ENCODE measurements around the gene TMEM95. TPM values are rescaled to one million over a fixed set of nuclear protein-coding genes. Genes with fewer than 3 reads are reported as not detected.
A peak's percentile ranks its signal among the peaks of the same experiment; 100 is the strongest.

The TMEM95 gene
- total RNA-seq, 6 experiments from 2014 or later, result not detected

DNA sequence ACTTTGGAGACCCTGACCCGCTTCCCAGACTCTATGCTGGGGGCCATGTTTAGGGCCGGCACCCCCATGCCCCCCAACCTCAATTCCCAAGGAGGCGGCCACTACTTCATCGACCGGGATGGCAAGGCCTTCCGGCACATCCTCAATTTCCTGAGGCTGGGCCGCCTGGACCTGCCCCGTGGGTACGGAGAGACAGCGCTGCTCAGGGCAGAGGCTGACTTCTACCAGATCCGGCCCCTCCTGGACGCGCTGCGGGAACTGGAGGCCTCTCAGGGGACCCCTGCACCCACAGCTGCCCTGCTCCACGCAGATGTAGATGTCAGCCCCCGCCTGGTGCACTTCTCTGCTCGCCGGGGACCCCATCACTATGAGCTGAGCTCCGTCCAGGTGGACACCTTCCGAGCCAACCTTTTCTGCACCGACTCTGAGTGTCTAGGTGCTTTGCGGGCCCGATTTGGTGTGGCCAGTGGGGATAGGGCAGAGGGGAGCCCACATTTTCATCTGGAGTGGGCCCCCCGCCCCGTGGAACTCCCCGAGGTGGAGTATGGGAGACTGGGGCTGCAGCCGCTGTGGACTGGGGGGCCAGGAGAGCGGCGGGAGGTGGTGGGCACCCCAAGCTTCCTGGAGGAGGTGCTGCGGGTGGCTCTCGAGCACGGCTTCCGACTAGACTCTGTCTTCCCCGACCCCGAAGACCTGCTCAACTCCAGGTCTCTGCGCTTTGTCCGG lies 1.9 kb upstream of the TMEM95 start:
- no peaks in the 10 kb centered on the region for H3K9me3 ChIP-seq
- H3K27ac ChIP-seq, result no peak overlapping the region
- TF ChIP-seq POLR2A (IDR thresholded peaks at IDR 0.05), result no peak
- TF ChIP-seq, protein P1, sequence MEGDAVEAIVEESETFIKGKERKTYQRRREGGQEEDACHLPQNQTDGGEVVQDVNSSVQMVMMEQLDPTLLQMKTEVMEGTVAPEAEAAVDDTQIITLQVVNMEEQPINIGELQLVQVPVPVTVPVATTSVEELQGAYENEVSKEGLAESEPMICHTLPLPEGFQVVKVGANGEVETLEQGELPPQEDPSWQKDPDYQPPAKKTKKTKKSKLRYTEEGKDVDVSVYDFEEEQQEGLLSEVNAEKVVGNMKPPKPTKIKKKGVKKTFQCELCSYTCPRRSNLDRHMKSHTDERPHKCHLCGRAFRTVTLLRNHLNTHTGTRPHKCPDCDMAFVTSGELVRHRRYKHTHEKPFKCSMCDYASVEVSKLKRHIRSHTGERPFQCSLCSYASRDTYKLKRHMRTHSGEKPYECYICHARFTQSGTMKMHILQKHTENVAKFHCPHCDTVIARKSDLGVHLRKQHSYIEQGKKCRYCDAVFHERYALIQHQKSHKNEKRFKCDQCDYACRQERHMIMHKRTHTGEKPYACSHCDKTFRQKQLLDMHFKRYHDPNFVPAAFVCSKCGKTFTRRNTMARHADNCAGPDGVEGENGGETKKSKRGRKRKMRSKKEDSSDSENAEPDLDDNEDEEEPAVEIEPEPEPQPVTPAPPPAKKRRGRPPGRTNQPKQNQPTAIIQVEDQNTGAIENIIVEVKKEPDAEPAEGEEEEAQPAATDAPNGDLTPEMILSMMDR (IDR thresholded peaks at IDR 0.05), result no peak
- 70% methylated on average over 2 of the region's 37 CpGs for WGBS (ENCODE audit: insufficient coverage, low coverage, low lambda C conversion rate, missing lambda C conversion rate)
- H3K4me1 ChIP-seq, result peaks cover 0 to 26% (median 7%) of the 10 kb centered on the region in 4 donors
- H3K36me3 ChIP-seq, result no peaks in the 10 kb centered on the region
- peak overlapping the region in 2 of 3 donors; percentile 71 to 96 for H3K4me3 ChIP-seq
- no peaks in the 10 kb centered on the region for H3K27me3 ChIP-seq
- intact Hi-C loops (cut with DNase I), result loop anchor here in 1 of 2 donors (10.0 kb wide), 1 partner anchor 162 kb away; no protein-coding TSS in a partner anchor
- no peak for ATAC-seq
- no peak for DNase-seq

DNA sequence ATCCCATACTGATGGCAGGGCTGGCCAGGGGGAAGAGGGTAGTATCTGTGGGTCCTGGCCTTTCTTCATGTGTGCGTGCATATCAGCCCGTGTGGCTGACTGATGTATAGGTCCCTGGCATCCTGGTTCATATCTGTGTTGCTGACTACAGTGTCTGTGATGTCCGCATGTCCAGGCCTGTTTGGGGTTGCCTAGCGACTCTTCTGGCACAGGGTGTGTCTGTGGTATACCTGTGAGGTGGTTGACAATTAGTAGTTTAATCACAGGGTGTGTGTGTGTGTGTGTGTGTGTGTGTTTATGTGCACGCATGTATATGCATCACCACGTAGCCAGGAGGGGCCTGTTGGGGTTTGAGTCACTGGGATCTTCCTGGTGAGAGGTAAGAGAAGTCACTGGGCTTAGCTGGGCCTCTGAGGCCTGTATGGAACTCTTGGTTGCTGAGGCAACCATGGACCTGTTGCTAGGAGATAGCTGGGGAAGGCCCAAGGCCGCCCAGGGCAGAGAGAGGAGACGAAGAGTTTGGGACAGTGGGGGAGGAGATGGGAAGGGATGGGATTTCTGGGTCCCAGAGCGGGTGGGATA lies 603 bp upstream of the TMEM95 start:
- no peaks in the 10 kb centered on the region for H3K36me3 ChIP-seq
- intact Hi-C loops (cut with DNase I), result loop anchor here in 1 of 2 donors (10.0 kb wide), 1 partner anchor 160 kb away; no protein-coding TSS in a partner anchor
- H3K27ac ChIP-seq, result no peak overlapping the region
- DNase-seq, result no peak
- H3K4me1 ChIP-seq, result peaks cover 0 to 26% (median 7%) of the 10 kb centered on the region in 4 donors
- TF ChIP-seq POLR2A (IDR thresholded peaks at IDR 0.05), result no peak
- TF ChIP-seq, protein P1 (IDR thresholded peaks at IDR 0.05), result no peak
- ATAC-seq, result no peak
- H3K27me3 ChIP-seq, result no peaks in the 10 kb centered on the region
- no peak overlapping the region for H3K4me3 ChIP-seq
- no peaks in the 10 kb centered on the region for H3K9me3 ChIP-seq
- 78% methylated on average over 5 of the region's 9 CpGs for WGBS (ENCODE audit: insufficient coverage, low coverage, low lambda C conversion rate, missing lambda C conversion rate)

DNA sequence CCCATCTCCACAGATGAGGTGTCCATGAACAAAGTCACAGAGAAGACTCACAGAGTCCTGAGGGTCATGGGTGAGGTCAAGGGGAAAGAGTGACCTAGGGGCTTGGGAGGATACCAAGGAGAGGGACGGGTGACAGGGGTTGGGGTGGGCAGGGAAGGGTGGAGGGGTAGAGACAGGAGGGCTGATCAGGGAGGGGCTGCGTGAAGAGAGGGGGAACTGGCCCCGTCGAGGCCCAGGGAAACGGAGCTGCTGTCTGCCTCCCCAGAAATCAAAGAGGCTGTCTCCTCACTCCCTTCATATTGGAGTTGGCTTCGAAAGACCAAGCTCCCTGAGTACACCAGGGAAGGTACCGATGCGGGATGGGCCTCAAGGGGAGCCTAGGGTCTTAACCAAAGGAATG lies 617 bp downstream of the TMEM95 start:
- 39% methylated on average over 4 of the region's 8 CpGs for WGBS (ENCODE audit: insufficient coverage, low coverage, low lambda C conversion rate, missing lambda C conversion rate)
- no peak for DNase-seq
- no peak overlapping the region for H3K27ac ChIP-seq
- H3K4me3 ChIP-seq, result no peak overlapping the region
- peaks cover 0 to 18% (median 6%) of the 10 kb centered on the region in 4 donors for H3K4me1 ChIP-seq
- no peaks in the 10 kb centered on the region for H3K9me3 ChIP-seq
- no peaks in the 10 kb centered on the region for H3K27me3 ChIP-seq
- no peak for ATAC-seq
- intact Hi-C loops (cut with DNase I), result loop anchor here in 1 of 2 donors (5.0 to 10.0 kb wide), 2 partner anchors 82 to 159 kb away; partner anchors contain the start of genes FGF11 and TMEM102
- no peaks in the 10 kb centered on the region for H3K36me3 ChIP-seq
- TF ChIP-seq POLR2A (IDR thresholded peaks at IDR 0.05), result no peak
- TF ChIP-seq, protein P1 (IDR thresholded peaks at IDR 0.05), result no peak

DNA sequence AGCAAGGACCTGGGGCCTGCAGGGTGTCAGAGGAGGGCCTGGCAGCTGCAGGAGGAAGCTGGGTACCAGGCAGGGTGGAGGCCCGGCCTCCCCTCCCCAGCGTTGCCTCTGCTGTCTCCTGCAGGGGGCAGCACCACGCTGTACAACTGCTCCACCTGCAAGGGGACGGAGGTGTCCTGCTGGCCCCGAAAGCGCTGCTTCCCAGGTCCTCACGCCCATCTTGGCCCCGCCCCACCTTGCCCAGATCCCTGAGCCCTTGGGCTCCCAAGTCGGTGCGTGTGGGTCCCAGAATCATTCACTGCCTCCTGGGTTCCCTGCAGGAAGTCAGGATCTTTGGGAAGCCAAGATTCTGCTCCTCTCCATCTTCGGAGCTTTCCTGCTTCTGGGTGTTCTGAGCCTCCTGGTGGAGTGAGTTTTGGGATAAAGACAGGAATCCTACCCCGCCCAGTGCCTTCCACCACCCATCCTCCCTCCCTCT lies 1.2 kb downstream of the TMEM95 start:
- Histone ChIP-seq H3K4me1 (peaks cover 0 to 12% (median 6%) of the 10 kb centered on the region in 4 donors), H3K36me3 (no peaks in the 10 kb centered on the region), H3K27ac (no peak overlapping the region), H3K9me3 (no peaks in the 10 kb centered on the region), H3K4me3 (no peak overlapping the region), H3K27me3 (no peaks in the 10 kb centered on the region)
- TF ChIP-seq, protein P1 (IDR thresholded peaks at IDR 0.05), result peak; percentile 85 to 94 (median 90)
- no peak for TF ChIP-seq POLR2A (IDR thresholded peaks at IDR 0.05)
- 13% methylated on average over 4 of the region's 12 CpGs for WGBS (ENCODE audit: insufficient coverage, low coverage, low lambda C conversion rate, missing lambda C conversion rate)
- ATAC-seq (peak; percentile 47 to 67 (median 62)), DNase-seq (peak; percentile 84 to 87 (median 86))
- intact Hi-C loops (cut with DNase I), result loop anchor here in 1 of 2 donors (5.0 to 10.0 kb wide), 2 partner anchors 81 to 159 kb away; partner anchors contain the start of genes FGF11 and TMEM102
